Measurements from ENCODE around the gene NUP214.
A peak's percentile ranks its signal among the peaks of the same experiment; 100 is the strongest.

Gene NUP214

GRCh38 chr9:131276094-131276888 is 150.9 kb downstream of the NUP214 start, which contains the start of gene FAM78A:
Gene FAM78A (minus strand): TSS chr9:131276510. CDS start chr9:131276179, 331 bp downstream.
- TF ChIP-seq, protein P1, sequence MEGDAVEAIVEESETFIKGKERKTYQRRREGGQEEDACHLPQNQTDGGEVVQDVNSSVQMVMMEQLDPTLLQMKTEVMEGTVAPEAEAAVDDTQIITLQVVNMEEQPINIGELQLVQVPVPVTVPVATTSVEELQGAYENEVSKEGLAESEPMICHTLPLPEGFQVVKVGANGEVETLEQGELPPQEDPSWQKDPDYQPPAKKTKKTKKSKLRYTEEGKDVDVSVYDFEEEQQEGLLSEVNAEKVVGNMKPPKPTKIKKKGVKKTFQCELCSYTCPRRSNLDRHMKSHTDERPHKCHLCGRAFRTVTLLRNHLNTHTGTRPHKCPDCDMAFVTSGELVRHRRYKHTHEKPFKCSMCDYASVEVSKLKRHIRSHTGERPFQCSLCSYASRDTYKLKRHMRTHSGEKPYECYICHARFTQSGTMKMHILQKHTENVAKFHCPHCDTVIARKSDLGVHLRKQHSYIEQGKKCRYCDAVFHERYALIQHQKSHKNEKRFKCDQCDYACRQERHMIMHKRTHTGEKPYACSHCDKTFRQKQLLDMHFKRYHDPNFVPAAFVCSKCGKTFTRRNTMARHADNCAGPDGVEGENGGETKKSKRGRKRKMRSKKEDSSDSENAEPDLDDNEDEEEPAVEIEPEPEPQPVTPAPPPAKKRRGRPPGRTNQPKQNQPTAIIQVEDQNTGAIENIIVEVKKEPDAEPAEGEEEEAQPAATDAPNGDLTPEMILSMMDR (IDR thresholded peaks at IDR 0.05; ENCODE audit: low read depth, low read length), result no peak
- DNase-seq (ENCODE audit: extremely low read depth, low read depth), result no peak

GRCh38 chr9:131276891-131277286 is 151.5 kb downstream of the NUP214 start:
- TF ChIP-seq, protein P1 (IDR thresholded peaks at IDR 0.05; ENCODE audit: low read depth, low read length), result no peak
- no peak for DNase-seq (ENCODE audit: extremely low read depth, low read depth)

GRCh38 chr9:131277287-131277909 is 152.0 kb downstream of the NUP214 start:
- TF ChIP-seq, protein P1 (IDR thresholded peaks at IDR 0.05; ENCODE audit: low read depth, low read length), result no peak
- no peak for DNase-seq (ENCODE audit: extremely low read depth, low read depth)

DNA sequence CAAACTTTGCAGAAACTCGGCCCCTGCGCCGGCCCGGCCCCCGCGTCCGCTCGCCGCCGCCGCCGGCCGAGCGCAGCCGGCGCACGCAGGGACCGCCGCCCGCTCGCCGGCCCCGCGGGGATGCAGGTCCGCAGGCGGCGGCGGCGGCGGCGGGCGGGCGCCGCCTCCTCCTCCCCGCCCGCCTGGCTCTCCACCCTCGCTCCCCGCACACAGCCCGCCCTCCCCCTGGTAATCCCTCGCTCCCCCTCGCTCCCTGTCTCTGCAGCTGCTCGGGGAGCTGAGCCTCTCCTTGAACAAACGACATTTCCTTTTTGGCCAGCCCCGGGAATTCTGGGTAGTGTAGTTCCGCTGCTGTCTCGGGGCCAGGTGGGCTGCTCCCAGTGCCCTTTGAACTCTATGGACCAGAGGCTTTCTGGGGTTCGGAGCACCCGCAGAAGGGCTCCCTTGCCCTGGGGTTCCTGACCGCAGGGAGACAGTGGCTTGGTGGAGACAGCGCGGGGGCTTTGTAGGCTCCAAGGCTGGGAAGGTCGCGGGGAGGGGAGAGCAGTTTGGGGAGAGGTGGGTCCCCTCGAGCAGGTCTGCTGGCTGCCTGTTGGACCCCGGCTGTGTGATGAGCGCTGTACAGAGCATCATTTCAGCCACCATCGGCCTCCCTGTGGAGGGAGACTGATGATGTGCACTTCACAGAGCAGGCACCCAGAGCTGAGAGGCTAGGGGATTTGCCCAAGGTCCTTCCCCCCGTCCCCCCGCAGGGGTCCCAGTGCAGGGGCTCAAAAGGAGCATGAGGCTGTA is 152.7 kb downstream of the NUP214 start:
- DNase-seq (ENCODE audit: extremely low read depth, low read depth), result peak; percentile 51
- TF ChIP-seq, protein P1 (IDR thresholded peaks at IDR 0.05; ENCODE audit: low read depth, low read length), result no peak

GRCh38 chr9:131278702-131279111 is 153.3 kb downstream of the NUP214 start:
- TF ChIP-seq, protein P1 (IDR thresholded peaks at IDR 0.05; ENCODE audit: low read depth, low read length), result no peak
- no peak for DNase-seq (ENCODE audit: extremely low read depth, low read depth)

GRCh38 chr9:131279196-131279862 is 153.9 kb downstream of the NUP214 start:
- no peak for DNase-seq (ENCODE audit: extremely low read depth, low read depth)
- TF ChIP-seq, protein P1 (IDR thresholded peaks at IDR 0.05; ENCODE audit: low read depth, low read length), result no peak
